SIG-M5 (cell line): ENCODE measurements around the gene COL5A1.

Source experiments
- DNase-seq: peaks from one replicate; lab custom pipeline; 2025; lab: John Stamatoyannopoulos, UW

The COL5A1 gene

DNA sequence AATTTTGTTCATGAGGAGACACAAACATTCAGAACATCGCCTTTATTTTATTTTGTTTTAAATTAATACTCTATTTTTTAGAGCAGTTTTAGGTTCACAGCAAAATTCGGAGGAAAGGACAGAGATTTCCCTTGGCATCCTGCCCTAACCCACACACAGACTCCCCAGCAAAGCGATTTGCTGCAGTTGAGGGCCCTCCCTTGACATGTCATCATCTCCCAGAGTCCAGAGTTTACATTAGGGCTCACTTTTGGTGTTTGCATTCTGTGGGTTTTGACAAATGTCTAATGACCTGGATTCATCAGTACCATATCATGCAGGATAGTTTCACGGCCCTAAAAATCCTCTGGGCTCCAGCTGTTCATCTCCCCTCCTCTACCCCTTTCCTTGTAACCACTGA lies 33.6 kb upstream of the COL5A1 start:
- DNase-seq = no peak

- no peak for DNase-seq
These were observed 30.6 kb upstream of the COL5A1 start for GRCh38 chr9:134611046-134611445.

DNA sequence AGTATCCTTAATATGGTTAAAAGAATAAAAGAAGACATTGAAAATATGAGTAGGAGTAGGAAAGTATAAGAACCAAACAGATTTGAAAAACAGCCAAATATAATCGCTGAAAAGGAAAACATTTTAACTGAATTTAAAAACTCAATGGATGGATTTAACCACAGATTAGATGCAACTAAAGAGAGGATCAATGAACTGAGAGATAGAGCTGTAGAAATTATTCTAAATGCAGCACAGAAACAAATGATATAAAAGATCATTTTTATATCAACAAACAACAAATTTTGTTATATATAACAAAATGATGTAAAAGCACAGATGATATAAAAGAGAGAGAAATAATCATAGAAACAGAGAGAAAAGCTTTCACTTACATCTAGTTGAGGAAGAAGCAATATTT lies 29.3 kb upstream of the COL5A1 start:
- no peak for DNase-seq

DNA sequence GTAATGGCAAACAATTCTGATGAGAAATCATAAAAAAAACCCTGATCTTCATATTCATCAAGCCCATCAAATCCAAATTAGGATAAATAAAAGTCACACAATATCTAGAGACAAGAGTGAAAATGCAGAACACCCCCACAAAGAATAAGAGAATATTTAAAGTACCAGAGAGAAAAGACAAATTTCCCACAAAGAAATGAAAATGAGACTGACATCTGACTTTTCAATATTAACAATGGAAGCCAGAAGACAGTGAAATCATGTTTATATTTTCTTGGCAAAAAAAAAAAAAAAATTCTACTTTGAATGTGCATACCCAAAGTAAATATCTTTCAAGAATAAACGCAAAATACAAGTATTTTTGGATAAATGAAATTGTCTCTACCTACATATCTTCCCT lies 28.9 kb upstream of the COL5A1 start:
- DNase-seq = no peak

GRCh38 chr9:134614256-134614655 lies 27.3 kb upstream of the COL5A1 start:
- DNase-seq = no peak

GRCh38 chr9:134616341-134616740 lies 25.3 kb upstream of the COL5A1 start:
- DNase-seq = no peak

DNA sequence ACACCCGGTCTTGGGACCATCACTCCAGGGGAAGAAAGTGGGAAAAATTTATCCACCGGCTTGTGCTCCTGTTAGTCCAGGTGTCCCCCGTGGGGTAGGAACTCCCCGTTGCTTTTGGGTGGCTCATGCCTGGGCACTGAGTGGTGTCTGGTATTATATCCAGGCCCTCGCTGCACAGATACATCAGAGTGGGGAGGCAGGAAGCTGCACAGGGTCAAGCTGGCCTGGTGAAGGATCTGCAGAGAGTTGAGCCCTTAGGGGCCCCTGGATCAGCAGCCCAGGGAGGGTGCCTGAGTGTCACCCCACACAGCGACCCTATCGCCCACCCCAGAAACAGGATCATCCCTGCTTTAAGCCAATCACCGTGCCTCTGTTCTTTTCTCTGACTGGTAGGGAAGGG lies 24.4 kb upstream of the COL5A1 start:
- no peak for DNase-seq

GRCh38 chr9:134617836-134618162 lies 23.8 kb upstream of the COL5A1 start:
- no peak for DNase-seq

- DNase-seq = no peak
These were observed 23.3 kb upstream of the COL5A1 start for GRCh38 chr9:134618163-134618832.

DNA sequence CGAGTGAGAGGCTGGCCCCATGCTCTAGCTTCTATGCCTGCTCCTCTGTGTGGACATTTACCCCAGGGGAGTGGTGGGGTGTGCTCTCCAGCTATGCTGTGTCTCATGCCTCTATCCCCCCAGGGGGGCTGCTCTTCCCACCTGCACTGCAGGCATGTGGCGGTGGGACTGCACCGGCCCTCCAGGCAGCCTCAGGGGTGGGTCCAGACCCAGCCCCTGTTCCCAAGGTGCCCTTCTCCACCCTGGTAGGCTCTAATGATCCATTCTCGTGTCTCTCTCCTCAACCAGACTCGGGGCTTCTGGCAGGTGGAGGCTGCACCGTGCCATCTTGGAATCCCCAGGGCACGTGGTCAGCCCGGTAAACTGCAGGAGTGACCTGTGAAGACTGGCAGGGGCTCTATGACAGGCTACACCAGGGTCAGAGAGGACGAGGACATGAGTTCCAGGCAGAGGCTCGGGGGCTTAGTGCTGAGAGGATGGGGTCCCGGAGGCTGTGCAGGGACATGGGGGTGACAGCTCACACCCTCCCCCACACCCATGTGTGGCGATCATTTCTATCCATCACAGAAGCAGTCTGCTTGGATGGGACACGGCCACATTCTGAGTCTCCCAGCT lies 22.7 kb upstream of the COL5A1 start:
- DNase-seq = no peak

DNA sequence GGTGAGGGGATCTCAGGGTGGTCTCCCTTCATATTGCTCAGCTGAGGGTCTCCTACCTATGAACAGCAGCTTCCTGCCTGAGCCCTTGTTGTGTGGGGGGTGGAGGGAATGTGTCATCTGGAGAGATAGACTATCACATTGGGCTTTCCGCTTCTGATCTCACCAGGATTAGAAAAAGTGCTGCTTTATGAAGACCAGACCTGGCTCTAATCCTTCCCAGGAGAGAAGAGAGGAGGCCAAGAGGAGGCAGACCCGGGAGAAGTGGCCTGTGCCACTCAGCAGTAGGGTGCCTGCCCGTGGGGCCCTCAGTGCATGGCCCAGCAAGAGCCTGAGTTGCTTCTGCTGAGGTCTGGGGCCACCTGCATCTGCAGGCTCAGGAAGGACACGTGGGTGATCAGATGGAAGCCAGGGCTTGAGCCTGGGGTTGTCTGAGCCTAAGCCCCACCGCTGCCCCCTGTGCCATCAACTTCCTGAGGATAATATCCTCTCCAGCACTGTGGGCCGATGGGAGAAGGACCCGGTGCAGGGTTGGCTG lies 22.1 kb upstream of the COL5A1 start:
- DNase-seq = no peak

DNA sequence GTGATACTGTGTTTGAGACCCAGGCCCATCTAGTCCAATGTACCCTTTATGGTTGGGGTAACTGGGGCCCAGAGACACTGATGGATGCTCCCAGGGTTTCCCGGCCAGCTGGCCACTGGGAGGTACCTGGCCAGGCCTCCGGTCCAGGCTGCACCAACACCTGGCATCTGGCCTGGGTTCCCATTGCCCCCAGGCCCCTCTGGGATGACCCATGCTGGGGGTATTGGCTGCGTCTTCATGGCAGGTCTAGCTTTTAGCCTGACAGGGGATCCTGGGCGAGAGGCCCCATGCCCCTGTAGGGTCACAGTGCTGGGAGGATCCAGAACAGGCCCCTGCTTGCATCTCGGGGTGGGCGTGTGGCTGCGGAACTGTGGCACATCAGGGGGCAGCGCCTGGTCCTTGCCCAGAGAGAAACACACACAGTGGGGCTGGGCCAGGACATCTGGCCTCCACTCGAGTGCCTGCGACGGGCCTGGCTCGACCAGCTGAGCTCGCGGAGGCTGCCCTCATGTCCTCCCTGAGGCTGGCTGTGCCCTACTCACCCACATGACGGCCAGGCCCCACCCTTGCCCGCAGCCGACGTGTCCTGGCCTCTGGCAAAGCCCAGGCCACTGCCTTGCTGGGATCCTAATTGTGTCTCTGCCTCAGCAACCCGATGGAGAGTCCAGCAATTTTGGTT lies 21.5 kb upstream of the COL5A1 start:
- no peak for DNase-seq

DNA sequence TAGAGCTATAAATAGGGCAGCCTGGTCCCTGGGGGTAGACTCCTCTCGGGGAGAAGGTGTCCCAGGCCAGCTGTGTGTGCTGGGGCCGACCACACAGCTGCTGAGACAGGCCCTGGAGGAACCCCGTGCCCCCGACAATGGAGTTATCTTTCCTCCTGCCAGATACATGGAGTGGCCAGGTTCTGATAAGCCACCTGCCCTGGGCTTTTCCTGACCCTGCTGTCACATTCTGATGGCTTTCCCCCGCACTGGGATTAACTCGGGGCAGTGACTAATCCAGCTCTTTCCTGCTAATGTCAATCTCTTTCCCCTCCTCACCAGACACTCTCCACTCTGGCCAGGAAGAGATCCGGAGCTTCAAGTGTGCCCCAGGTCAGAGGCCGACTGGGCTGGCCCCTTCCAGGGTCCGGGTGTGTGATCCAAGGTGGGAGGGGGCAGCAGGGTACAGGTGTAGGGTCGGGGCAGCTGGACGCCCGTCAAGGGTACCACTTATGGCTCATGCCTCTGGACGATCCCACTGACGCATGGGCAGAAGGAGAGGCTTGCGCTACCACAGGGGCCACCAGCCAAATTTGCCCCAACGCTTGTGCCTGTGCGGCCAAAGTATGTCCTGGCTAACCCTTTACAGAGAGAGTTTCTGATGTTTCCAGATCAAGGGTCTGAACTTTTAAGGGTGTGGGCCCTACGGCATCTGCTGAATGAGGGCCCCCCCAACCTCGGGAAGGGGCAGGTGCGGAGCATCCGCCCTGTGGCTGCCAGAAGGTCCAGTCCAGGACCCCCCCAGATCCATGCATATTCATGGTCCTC lies 20.6 kb upstream of the COL5A1 start:
- no peak for DNase-seq

DNA sequence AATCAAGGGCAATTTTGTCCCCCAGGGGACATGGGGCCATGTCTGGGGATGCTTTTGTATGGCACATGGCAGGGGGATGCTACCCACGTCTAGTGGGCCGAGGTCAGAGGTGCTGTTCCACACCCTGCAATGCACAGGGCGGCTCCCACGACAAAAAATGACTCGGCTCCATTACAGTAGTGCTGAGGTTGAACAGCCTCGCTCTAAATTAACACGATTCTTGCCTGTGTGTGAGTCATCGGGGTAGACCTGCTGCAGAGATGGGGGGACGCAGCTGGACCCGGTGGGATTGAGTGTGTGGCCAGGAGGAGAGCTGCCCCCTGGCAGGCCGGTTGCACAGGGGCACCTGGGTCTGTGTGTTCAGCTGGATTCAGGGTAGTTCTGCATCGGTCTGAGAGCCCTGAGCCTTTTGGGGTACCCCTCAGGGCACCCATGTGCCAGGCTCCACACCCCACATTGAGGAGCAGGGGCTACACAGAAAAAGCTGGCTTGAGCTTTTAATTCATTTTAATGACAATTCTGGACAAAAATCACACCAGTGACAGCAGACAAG lies 20.0 kb upstream of the COL5A1 start:
- no peak for DNase-seq

GRCh38 chr9:134622896-134623257 lies 18.7 kb upstream of the COL5A1 start:
- DNase-seq = no peak

DNA sequence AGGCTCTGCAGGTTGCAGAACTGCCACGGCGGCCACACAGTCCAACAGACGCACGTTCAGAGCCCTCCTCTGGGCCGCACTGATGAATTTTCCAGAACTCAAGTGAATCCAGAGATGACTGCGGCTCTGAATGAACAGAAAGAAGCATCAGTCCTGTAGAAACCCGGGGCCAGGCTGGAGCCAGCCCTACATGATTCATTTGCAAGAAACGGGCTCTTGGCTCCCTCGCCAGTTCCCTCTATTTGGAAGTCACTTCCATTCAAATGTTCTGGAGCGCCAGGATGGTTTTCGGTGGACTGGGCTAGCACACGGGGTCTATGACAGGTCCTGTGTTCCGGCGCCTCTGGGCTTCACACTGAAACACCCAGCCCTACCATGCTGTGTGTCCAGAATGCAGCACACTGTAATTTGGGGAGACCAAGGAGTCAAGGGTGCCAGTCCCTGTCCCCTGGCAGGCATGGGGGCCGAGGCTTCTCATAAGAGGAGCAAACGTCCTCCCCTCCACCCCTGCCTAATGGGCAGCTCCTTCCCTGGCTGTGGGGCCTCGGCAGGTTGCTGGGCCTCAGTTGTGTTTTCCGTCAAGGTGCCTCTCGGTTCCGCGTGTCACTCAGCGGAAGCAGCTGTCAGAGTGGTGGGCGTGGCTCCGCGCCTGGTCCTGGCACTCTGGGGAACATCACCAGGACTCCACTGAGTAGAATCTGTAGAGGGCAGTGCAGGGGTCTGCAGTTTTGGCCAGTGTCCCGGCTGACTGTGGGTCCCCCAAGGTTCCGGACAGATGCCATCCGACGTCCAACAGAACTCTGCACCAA lies 18.1 kb upstream of the COL5A1 start:
- no peak for DNase-seq

DNA sequence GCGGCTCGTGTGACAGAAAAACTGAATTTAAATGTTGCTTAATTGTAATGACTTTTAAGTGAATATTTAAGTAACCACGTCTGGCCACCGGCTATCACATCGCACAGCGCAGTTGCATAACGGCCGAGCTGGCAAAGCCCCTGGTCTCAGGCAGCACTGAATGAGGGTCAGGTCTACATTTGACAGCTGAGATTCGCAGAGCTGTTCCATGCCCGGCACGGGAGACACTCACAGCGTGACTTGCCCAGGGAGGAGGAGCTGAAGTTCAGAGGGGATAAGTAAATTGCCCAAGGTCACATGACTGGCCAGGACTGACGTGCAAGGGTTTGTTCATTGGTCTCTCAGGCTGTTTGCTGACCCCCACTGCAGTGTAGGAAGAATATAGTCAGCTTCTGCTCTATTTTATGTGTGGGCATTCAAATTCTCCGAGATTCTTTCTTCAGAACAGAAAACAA lies 17.4 kb upstream of the COL5A1 start:
- DNase-seq = no peak

- no peak for DNase-seq
These were observed 16.9 kb upstream of the COL5A1 start for GRCh38 chr9:134624621-134625181.

GRCh38 chr9:134625361-134626068 lies 16.1 kb upstream of the COL5A1 start:
- no peak for DNase-seq

DNA sequence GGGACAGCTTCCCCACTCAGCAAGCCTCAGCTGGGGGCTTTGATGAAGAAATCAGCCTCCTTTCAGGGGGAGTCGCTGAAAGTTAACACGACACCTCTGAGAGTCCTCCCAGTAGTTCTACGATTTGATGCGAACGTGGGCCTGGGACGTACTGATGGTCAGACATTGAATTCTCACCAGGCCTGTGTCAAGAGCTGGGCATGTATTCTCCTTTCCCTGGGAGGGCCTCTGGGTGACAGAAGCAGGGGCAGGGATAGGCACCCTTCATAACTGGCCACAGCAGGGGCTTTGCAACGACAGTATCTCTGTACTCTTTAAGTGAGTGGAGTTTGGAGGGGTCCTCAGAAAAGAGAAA lies 15.6 kb upstream of the COL5A1 start:
- no peak for DNase-seq
